BLaER1 (cell line): ENCODE data around the gene MTRF1.

Experiments
- H3K27ac ChIP-seq: shearing (Covaris generic); formaldehyde crosslinking; 2 replicates; pipeline ENCODE4 v1.8.1; 2022
- H3K27me3 ChIP-seq: shearing (Covaris generic); formaldehyde crosslinking; 2 replicates; pipeline ENCODE4 v1.8.1; 2022
- H3K36me3 ChIP-seq: shearing (Covaris generic); formaldehyde crosslinking; 2 replicates; pipeline ENCODE4 v1.8.1; 2022
- H3K4me1 ChIP-seq: shearing (Covaris generic); formaldehyde crosslinking; 2 replicates; pipeline ENCODE4 v1.8.1; 2022
- H3K4me2 ChIP-seq: shearing (Covaris generic); formaldehyde crosslinking; 2 replicates; pipeline ENCODE4 v1.8.1; 2022
- H3K4me3 ChIP-seq: shearing (Covaris generic); formaldehyde crosslinking; 2 replicates; pipeline ENCODE4 v1.8.1; 2022
- H3K9ac ChIP-seq: shearing (Covaris generic); formaldehyde crosslinking; 2 replicates; pipeline ENCODE4 v1.8.1; 2022
- H3K9me3 ChIP-seq: shearing (Covaris generic); formaldehyde crosslinking; 2 replicates; pipeline ENCODE4 v1.8.1; 2022
- H4K20me1 ChIP-seq: shearing (Covaris generic); formaldehyde crosslinking; 2 replicates; pipeline ENCODE4 v1.8.1; 2022
- Cebpa-rat ChIP-seq: shearing (Covaris generic); IDR thresholded peaks from 2 replicates; pipeline ENCODE4 v1.8.1; 2022

Gene MTRF1

DNA sequence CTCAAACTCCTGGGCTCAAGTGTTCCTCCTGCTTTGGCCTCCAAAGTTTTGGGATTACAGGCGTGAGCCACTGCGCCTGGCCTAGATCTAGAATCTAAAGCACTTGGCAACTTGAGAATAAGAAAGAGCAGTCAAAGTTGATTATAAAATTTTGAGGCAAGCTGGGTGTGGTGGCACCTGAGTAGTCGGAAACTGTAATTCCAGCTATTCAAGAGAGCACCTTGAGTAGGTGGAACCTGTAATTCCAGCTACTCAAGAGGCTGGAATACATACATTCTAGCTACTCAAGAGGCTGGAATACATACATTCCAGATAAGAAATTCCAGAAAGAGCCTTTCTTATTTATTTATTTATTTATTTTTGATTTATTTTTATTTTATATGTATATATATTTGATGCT is 39.4 kb upstream of the MTRF1 start:
- no peak for TF ChIP-seq Cebpa-rat
- Histone ChIP-seq H3K4me2 (no peak overlapping the region), H4K20me1 (no peaks in the 10 kb centered on the region), H3K4me1 (no peaks in the 10 kb centered on the region), H3K27ac (no peak overlapping the region), H3K4me3 (no peak overlapping the region), H3K36me3 (no peaks in the 10 kb centered on the region), H3K9ac (no peak overlapping the region), H3K27me3 (no peaks in the 10 kb centered on the region), H3K9me3 (no peaks in the 10 kb centered on the region)

DNA sequence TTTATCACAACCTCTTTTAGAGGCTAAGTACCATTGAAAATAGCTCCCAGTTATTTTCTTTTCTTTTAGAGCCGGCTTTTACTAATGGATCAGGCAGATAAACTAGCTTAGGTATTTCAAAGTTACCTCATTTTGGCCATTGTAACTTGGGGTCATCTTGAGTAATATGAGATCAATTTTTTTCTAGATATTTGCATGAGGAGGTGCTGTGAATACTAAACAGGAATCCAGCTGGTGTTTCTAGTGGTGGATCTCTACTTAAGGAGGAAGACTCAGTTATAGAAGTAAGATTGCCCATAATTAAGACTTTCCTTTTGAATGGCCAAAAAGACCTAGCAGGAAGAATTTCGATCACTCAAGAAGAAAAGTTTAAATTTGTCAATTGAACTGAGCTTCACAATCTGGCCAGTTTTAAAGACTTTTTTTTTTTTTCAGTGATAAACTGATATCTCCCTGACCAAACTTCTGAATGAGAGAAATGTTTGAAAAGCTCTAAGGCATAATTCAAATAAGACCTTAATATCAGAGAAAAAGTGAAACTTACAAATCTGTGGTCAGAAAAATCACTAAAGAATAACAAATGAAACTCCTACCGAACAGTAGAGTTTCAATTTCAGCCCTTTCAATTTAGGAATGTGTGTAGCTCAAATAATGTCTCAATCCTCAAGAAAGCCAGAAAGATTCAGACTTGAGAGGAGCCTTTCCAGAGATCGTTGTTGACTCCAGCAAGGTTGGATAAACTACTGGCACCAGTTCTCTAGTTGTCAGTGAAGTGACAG is 36.1 kb upstream of the MTRF1 start:
- no peak overlapping the region for H3K27ac ChIP-seq
- no peak overlapping the region for H3K4me3 ChIP-seq
- no peak overlapping the region for H3K9ac ChIP-seq
- H3K4me1 ChIP-seq, result no peaks in the 10 kb centered on the region
- H4K20me1 ChIP-seq, result no peaks in the 10 kb centered on the region
- H3K36me3 ChIP-seq, result no peaks in the 10 kb centered on the region
- no peaks in the 10 kb centered on the region for H3K27me3 ChIP-seq
- TF ChIP-seq Cebpa-rat, result no peak
- H3K4me2 ChIP-seq, result no peak overlapping the region
- no peaks in the 10 kb centered on the region for H3K9me3 ChIP-seq

DNA sequence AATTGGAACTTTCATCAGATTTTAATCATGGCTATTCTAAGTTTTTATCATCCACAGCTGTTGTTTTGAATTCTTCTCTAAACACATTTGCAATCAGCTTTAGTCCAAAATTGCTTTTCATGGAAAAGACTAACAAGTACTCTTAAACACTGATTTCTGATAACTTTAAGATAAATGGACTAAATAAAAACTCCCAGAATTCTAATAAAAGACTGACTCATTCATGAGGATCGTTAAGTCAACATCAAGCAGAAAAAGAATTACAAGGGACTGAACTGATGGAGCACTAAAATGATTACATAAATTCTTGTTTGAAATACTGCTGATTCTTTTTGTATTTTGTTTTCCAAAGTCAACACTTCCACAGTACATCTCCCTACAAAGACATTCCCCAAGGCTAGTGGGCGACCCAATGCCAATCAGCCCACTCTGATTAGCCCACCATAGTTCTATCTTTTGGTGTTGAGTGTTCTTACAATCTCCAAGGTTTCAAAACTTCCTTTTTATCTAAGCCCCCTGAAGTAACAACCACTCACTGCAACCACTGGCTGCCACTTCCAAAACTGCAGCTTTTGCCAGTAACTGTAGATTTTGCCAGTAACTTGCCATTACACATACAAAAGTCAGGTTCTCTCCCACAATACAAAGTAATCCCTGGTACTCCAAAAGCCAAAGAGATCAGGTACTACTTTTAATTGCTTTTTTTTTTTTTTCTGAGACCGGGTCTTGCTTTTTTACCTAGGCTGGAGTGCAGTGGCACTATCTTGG is 33.7 kb upstream of the MTRF1 start:
- H3K4me2 ChIP-seq, result no peak overlapping the region
- no peak for TF ChIP-seq Cebpa-rat
- H3K9ac ChIP-seq, result no peak overlapping the region
- no peaks in the 10 kb centered on the region for H3K27me3 ChIP-seq
- H3K4me1 ChIP-seq, result no peaks in the 10 kb centered on the region
- no peaks in the 10 kb centered on the region for H3K36me3 ChIP-seq
- peaks cover 9% of the 10 kb centered on the region; the same call in 1 of the 2 replicates for H3K9me3 ChIP-seq
- no peaks in the 10 kb centered on the region for H4K20me1 ChIP-seq
- H3K4me3 ChIP-seq, result no peak overlapping the region
- no peak overlapping the region for H3K27ac ChIP-seq

DNA sequence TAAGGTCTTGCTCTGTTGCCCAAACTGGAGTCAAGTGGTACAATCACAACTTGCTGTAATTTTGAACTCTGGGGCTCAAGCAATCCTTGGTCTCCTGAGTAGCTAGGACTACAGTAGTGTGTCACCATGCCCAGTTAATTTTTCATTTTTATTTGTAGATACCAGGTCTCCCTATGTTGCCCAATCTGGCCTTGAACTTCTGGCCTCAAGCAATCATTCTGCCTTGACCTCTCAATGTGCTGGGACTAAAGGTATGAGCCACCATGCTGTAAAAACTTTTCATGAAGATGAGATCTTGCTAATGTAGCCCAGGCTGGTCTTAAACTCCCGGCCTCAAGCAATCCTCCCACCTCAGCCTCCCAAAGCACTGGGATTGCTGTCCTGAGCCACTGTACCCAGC is 32.6 kb upstream of the MTRF1 start:
- no peaks in the 10 kb centered on the region for H4K20me1 ChIP-seq
- TF ChIP-seq Cebpa-rat, result no peak
- H3K9me3 ChIP-seq, result peaks cover 10% of the 10 kb centered on the region; the same call in 1 of the 2 replicates
- no peaks in the 10 kb centered on the region for H3K4me1 ChIP-seq
- H3K27ac ChIP-seq, result no peak overlapping the region
- H3K4me2 ChIP-seq, result no peak overlapping the region
- H3K4me3 ChIP-seq, result no peak overlapping the region
- H3K27me3 ChIP-seq, result no peaks in the 10 kb centered on the region
- no peaks in the 10 kb centered on the region for H3K36me3 ChIP-seq
- H3K9ac ChIP-seq, result no peak overlapping the region

DNA sequence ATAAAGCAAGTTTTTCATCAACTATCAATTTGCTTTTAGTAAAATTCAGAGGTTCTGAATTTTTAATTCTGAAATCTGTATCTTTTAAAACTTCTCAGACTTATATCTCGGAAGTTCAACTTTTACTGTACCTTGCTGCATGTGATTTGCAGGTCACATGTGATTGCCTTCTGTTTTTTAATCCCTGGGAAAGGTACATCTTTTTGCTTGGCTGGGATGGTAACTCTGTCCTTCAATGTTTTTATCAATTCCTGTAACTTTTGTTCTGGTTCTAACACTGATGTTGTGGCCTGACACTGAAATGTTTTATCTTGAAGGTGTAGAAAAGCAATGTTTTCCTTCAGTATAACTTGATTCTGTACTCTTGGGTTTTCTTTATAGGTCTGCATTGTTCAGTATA is 31.5 kb upstream of the MTRF1 start:
- H4K20me1 ChIP-seq, result no peaks in the 10 kb centered on the region
- TF ChIP-seq Cebpa-rat, result no peak
- no peak overlapping the region for H3K27ac ChIP-seq
- no peak overlapping the region for H3K4me3 ChIP-seq
- no peak overlapping the region for H3K4me2 ChIP-seq
- H3K27me3 ChIP-seq, result no peaks in the 10 kb centered on the region
- H3K4me1 ChIP-seq, result no peaks in the 10 kb centered on the region
- H3K36me3 ChIP-seq, result no peaks in the 10 kb centered on the region
- no peak overlapping the region for H3K9ac ChIP-seq
- H3K9me3 ChIP-seq, result peaks cover 10% of the 10 kb centered on the region; the same call in 1 of the 2 replicates

DNA sequence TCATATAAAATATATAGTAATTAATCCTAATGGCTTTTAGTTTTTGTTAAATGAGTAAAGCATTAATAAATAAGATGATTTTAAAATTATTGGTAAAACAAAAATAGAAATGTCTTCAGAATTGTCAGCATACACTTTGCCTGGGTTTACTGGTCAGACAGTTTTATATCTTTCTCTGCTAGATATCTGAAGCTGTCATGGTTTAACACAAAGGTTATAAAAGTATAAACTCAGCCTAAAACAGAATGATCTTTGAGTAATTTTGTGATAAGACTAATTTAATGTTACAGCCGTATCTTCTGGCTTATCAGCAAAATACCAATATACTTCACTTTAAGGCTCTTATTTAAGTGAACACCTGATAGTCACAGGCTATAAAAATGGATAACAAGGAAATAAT is 29.9 kb upstream of the MTRF1 start:
- no peaks in the 10 kb centered on the region for H3K36me3 ChIP-seq
- H4K20me1 ChIP-seq, result no peaks in the 10 kb centered on the region
- H3K9ac ChIP-seq, result no peak overlapping the region
- peaks cover 10% of the 10 kb centered on the region; the same call in 1 of the 2 replicates for H3K9me3 ChIP-seq
- H3K4me2 ChIP-seq, result no peak overlapping the region
- no peak overlapping the region for H3K4me3 ChIP-seq
- H3K27ac ChIP-seq, result no peak overlapping the region
- H3K27me3 ChIP-seq, result no peaks in the 10 kb centered on the region
- no peak for TF ChIP-seq Cebpa-rat
- H3K4me1 ChIP-seq, result no peaks in the 10 kb centered on the region

DNA sequence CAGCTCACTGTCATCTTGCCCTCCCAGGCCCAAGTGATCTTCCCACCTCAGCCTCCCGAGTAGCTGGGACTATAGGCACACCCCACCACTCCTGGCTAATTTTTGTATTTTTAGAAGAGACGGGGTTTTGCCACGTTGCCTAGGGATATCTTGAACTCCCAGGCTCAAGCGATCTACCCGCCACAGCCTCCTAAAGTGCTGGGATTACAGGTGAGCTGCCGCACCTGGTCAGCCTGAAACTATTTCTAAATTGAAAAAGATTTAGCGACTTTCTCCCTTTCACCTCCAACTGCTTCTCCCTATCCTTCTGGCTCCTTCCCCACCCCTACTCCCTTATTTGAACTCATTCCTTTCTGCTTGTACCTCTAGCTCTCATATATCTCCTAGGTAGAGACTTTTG is 27.9 kb upstream of the MTRF1 start:
- TF ChIP-seq Cebpa-rat, result no peak
- Histone ChIP-seq H3K4me2 (no peak overlapping the region), H4K20me1 (no peaks in the 10 kb centered on the region), H3K27me3 (no peaks in the 10 kb centered on the region), H3K36me3 (no peaks in the 10 kb centered on the region), H3K9me3 (peaks cover 10% of the 10 kb centered on the region; the same call in 1 of the 2 replicates), H3K9ac (no peak overlapping the region), H3K4me1 (no peaks in the 10 kb centered on the region), H3K27ac (no peak overlapping the region), H3K4me3 (no peak overlapping the region)

DNA sequence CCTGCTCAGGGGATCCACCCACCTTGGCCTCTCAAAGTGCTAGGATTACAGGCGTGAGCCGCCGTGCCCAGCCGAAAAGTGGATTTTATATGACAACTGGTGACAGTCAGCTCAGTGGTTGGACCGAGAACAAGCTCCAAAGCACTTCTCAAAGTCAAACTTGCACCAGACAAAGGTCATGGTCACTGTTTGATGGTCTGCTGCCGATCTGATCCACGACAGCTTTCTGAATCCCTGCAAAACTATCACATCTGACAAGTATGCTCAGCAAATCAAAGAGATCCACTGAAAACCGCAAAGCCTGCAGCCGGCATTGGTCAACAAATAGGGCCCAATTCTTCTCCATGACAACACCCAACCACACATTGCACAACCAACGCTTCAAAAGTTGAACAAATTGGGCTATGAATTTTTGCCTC is 26.1 kb upstream of the MTRF1 start:
- no peak overlapping the region for H3K4me3 ChIP-seq
- TF ChIP-seq Cebpa-rat, result no peak

DNA sequence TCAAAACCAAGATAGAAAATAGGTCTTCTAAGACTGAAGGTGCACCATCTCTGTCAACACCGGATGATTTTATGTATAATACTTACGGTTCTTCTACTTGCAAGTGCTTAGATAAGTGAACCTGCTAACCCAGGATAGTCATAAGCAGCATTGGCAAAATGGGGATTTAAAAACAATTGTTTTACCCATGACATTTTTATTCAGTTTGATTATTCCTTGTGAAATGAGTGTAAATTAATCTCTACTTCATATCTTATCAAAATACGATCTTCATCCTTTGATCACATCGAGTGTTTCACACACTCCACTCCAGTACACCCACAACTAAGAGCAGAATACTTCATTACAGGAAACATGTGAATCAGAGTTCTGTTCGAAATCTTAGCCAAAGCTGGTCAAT is 23.0 kb upstream of the MTRF1 start:
- Histone ChIP-seq H3K9me3 (no peaks in the 10 kb centered on the region; the same call in 1 of the 2 replicates), H3K27me3 (no peaks in the 10 kb centered on the region), H4K20me1 (no peaks in the 10 kb centered on the region), H3K4me3 (no peak overlapping the region), H3K4me1 (0 out of 2 replicates have a peak, but pooled peaks cover 8% of the 10 kb centered on the region), H3K4me2 (no peak overlapping the region), H3K36me3 (no peaks in the 10 kb centered on the region), H3K9ac (no peak overlapping the region), H3K27ac (no peak overlapping the region)
- TF ChIP-seq Cebpa-rat, result no peak

More for the DNA sequence above, 26.1 kb upstream of the MTRF1 start:
- Histone ChIP-seq H4K20me1 (no peaks in the 10 kb centered on the region), H3K9me3 (peaks cover 10% of the 10 kb centered on the region; the same call in 1 of the 2 replicates), H3K9ac (no peak overlapping the region), H3K27me3 (no peaks in the 10 kb centered on the region), H3K4me1 (no peaks in the 10 kb centered on the region), H3K27ac (no peak overlapping the region), H3K4me2 (no peak overlapping the region), H3K36me3 (no peaks in the 10 kb centered on the region)
